Neuronal stem cell (in vitro differentiated cells): ENCODE data around the gene RASSF3.
A peak's percentile ranks its signal among the peaks of the same experiment; 100 is the strongest.

Experiments
- DNase-seq: peaks from one replicate; pipeline ENCODE4 v3.0.0-alpha.2; 2013; ENCODE audit warnings: low spot score
- H2AFZ ChIP-seq: one replicate; pipeline ENCODE4 v1.6.1; 2013; ENCODE audit warnings: mild to moderate bottlenecking, low read length, inconsistent platforms
- H2AK5ac ChIP-seq: 2 replicates; pipeline ENCODE4 v1.6.1; 2013; ENCODE audit warnings: low read depth, mild to moderate bottlenecking, inconsistent platforms, low read length, moderate library complexity, mixed read lengths
- H2BK120ac ChIP-seq: 2 replicates; pipeline ENCODE4 v1.6.1; 2013; ENCODE audit warnings: low read depth, mild to moderate bottlenecking, inconsistent platforms, low read length, moderate library complexity, mixed read lengths
- H2BK12ac ChIP-seq: one replicate; pipeline ENCODE4 v1.6.1; 2013; ENCODE audit warnings: low read length, inconsistent platforms
- H2BK15ac ChIP-seq: 2 replicates; pipeline ENCODE4 v1.6.1; 2013; ENCODE audit warnings: mild to moderate bottlenecking, low read length, inconsistent platforms, mixed read lengths
- H2BK5ac ChIP-seq: one replicate; pipeline ENCODE4 v1.6.1; 2013; ENCODE audit warnings: inconsistent platforms, mild to moderate bottlenecking, low read length, moderate library complexity
- H3K14ac ChIP-seq: one replicate; pipeline ENCODE4 v1.6.1; 2013; ENCODE audit warnings: low read length, inconsistent platforms
- H3K18ac ChIP-seq: 2 replicates; pipeline ENCODE4 v1.6.1; 2013; ENCODE audit warnings: low read length, inconsistent platforms
- H3K23ac ChIP-seq: 2 replicates; pipeline ENCODE4 v1.6.1; 2013; ENCODE audit warnings: low read depth, mild to moderate bottlenecking, mixed read lengths, low read length, inconsistent platforms; ENCODE audit not compliant: poor library complexity
- H3K27ac ChIP-seq: replicated peaks from 3 replicates; pipeline ENCODE4 v1.5.1; 2013; ENCODE audit warnings: low read length, inconsistent platforms
- H3K27me3 ChIP-seq, 3 experiments: 2 replicates each; pipeline ENCODE4 v1.6.1; 2013; ENCODE audit warnings: low read length in 3 of 3, mild to moderate bottlenecking in 2 of 3, inconsistent platforms in 1 of 3, low read depth in 1 of 3, mixed read lengths in 1 of 3, moderate library complexity in 1 of 3; ENCODE audit not compliant: control insufficient read depth in 3 of 3, insufficient read depth in 3 of 3
- H3K36me3 ChIP-seq, 2 donors: replicated peaks in 1 of 2; 2 replicates each; pipeline ENCODE4 v1.6.1; 2013; ENCODE audit warnings: low read length in 2 of 2; ENCODE audit not compliant: control insufficient read depth in 2 of 2, insufficient read depth in 2 of 2
- H3K4ac ChIP-seq: 2 replicates; pipeline ENCODE4 v1.6.1; 2013; ENCODE audit warnings: inconsistent platforms, mild to moderate bottlenecking, low read length, moderate library complexity
- H3K4me1 ChIP-seq, 2 donors: 1 replicate in 1 of 2; 2 replicates in 1 of 2; pipeline ENCODE4 v1.6.1; 2013; ENCODE audit warnings: low read length in 2 of 2, low read depth in 1 of 2; ENCODE audit not compliant: control insufficient read depth in 2 of 2, insufficient read depth in 1 of 2
- H3K4me2 ChIP-seq: one replicate; pipeline ENCODE4 v1.6.1; 2013; ENCODE audit warnings: mild to moderate bottlenecking, low read length, inconsistent platforms; ENCODE audit not compliant: insufficient read depth, poor library complexity, severe bottlenecking
- H3K4me3 ChIP-seq, 2 donors: 2 replicates each; pipeline ENCODE4 v1.5.1; 2013; ENCODE audit warnings: low read length in 2 of 2, mild to moderate bottlenecking in 2 of 2, inconsistent platforms in 1 of 2, moderate library complexity in 1 of 2
- H3K79me1 ChIP-seq: one replicate; pipeline ENCODE4 v1.6.1; 2013; ENCODE audit warnings: low read depth, mild to moderate bottlenecking, inconsistent platforms, low read length, moderate library complexity
- H3K9ac ChIP-seq: one replicate; pipeline ENCODE4 v1.6.1; 2013; ENCODE audit warnings: mild to moderate bottlenecking, low read depth, low read length, inconsistent platforms; ENCODE audit not compliant: poor library complexity
- H3K9me3 ChIP-seq, 2 donors: replicated peaks in 1 of 2; 2 replicates each; pipeline versions ENCODE3 to v1.6.1; 2013; ENCODE audit warnings: low read length in 2 of 2, mild to moderate bottlenecking in 2 of 2, inconsistent platforms in 1 of 2, low read depth in 1 of 2, mixed read lengths in 1 of 2, moderate library complexity in 1 of 2; ENCODE audit not compliant: control insufficient read depth in 2 of 2, insufficient read depth in 1 of 2
- H4K8ac ChIP-seq: one replicate; pipeline ENCODE4 v1.6.1; 2013; ENCODE audit warnings: low read depth, mild to moderate bottlenecking, inconsistent platforms, low read length, moderate library complexity
- H4K91ac ChIP-seq: one replicate; pipeline ENCODE4 v1.6.1; 2013; ENCODE audit warnings: low read length, low read depth, mild to moderate bottlenecking, inconsistent platforms; ENCODE audit not compliant: poor library complexity
- WGBS, 2 donors: extraction: QIAGEN DNeasy Blood & Tissue Kit; methylation state at CpG; one replicate each; pipeline ENCODE4 v1.1.7; 2013; ENCODE audit warnings: missing lambda C conversion rate in 2 of 2, mixed read lengths in 1 of 2; ENCODE audit not compliant: insufficient read length in 2 of 2, insufficient replicate concordance in 1 of 2; ENCODE audit errors: extremely low coverage in 2 of 2; 5-methylcytosine and 5-hydroxymethylcytosine counted together

RASSF3 gene

DNA sequence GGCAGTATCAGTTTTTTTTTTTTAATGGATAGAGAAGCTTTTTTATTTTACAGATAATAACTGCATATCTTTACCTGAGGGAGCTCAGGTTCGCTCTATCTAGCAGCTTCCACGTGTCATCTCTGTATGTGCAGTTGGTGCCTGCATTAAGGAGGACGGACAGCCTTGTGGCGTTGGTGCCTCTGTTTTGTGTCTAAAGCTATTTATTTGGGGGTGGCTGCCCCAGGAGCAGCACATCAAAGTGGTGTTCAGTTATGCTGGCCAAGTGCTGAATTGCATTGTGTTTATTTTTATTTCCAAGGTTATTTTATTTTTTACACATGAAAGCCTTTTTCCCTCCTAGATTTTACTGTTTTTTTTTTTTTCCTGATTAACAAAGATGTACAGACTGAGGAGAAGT is 59.7 kb downstream of the RASSF3 start:
- Histone ChIP-seq H3K9me3 (no peaks in the 10 kb centered on the region), H3K23ac (no peak overlapping the region), H3K4me3 (no peak overlapping the region), H2AFZ (no peak overlapping the region), H3K27ac (no peak overlapping the region), H4K8ac (no peak overlapping the region), H3K18ac (no peak overlapping the region), H2BK120ac (no peak overlapping the region), H3K14ac (no peak overlapping the region), H3K9ac (no peak overlapping the region), H3K79me1 (peaks cover 6% of the 10 kb centered on the region), H2BK12ac (no peak overlapping the region), H3K36me3 (no peaks in the 10 kb centered on the region), H2BK15ac (no peak overlapping the region), H3K27me3 (no peaks in the 10 kb centered on the region), H3K4ac (no peak overlapping the region), H2AK5ac (no peak overlapping the region), H3K4me1 (peaks cover 12 to 22% of the 10 kb centered on the region in 2 donors), H4K91ac (no peak overlapping the region), H3K4me2 (no peak overlapping the region), H2BK5ac (no peak overlapping the region)
- DNase-seq = no peak
- WGBS, 2 donors = no CpG with 5 or more reads among the region's 4 CpGs

- Histone ChIP-seq H3K9me3 (no peaks in the 10 kb centered on the region), H4K91ac (no peak overlapping the region), H2BK12ac (no peak overlapping the region), H2AFZ (no peak overlapping the region), H2AK5ac (no peak overlapping the region), H3K79me1 (peaks cover 6% of the 10 kb centered on the region), H3K36me3 (no peaks in the 10 kb centered on the region), H3K9ac (no peak overlapping the region), H3K4ac (no peak overlapping the region), H3K27ac (no peak overlapping the region), H3K27me3 (no peaks in the 10 kb centered on the region), H4K8ac (no peak overlapping the region), H2BK15ac (no peak overlapping the region), H2BK120ac (no peak overlapping the region), H3K4me2 (no peak overlapping the region), H3K4me3 (no peak overlapping the region), H3K14ac (no peak overlapping the region), H2BK5ac (no peak overlapping the region), H3K23ac (no peak overlapping the region), H3K18ac (peak overlapping the region; percentile 7), H3K4me1 (peaks cover 12 to 25% of the 10 kb centered on the region in 2 donors)
- DNase-seq = no peak
- WGBS, 2 donors = no CpG with 5 or more reads among the region's 8 CpGs
Measured at GRCh38 chr12:64670919-64671639, 60.8 kb downstream of the RASSF3 start.

GRCh38 chr12:64671681-64672080 is 61.4 kb downstream of the RASSF3 start:
- Histone ChIP-seq H3K79me1 (peaks cover 6% of the 10 kb centered on the region), H2BK5ac (no peak overlapping the region), H3K18ac (no peak overlapping the region), H3K23ac (no peak overlapping the region), H3K9me3 (no peaks in the 10 kb centered on the region), H4K91ac (no peak overlapping the region), H3K9ac (no peak overlapping the region), H3K36me3 (no peaks in the 10 kb centered on the region), H3K14ac (no peak overlapping the region), H3K4me2 (no peak overlapping the region), H2AFZ (no peak overlapping the region), H3K27me3 (no peaks in the 10 kb centered on the region), H2AK5ac (no peak overlapping the region), H2BK12ac (no peak overlapping the region), H3K4me1 (peaks cover 12 to 25% of the 10 kb centered on the region in 2 donors), H3K4ac (no peak overlapping the region), H3K4me3 (no peak overlapping the region), H2BK120ac (no peak overlapping the region), H2BK15ac (no peak overlapping the region), H3K27ac (no peak overlapping the region), H4K8ac (no peak overlapping the region)
- no CpG with 5 or more reads among the region's 4 CpGs for WGBS, 2 donors
- no peak for DNase-seq

GRCh38 chr12:64672925-64673409 is 62.7 kb downstream of the RASSF3 start:
- Histone ChIP-seq H3K9me3 (no peaks in the 10 kb centered on the region), H3K4me3 (no peak overlapping the region), H2BK12ac (no peak overlapping the region), H2AK5ac (no peak overlapping the region), H3K27me3 (no peaks in the 10 kb centered on the region), H2BK120ac (no peak overlapping the region), H2BK15ac (no peak overlapping the region), H4K8ac (no peak overlapping the region), H3K79me1 (peaks cover 6% of the 10 kb centered on the region), H3K9ac (no peak overlapping the region), H3K27ac (no peak overlapping the region), H3K18ac (no peak overlapping the region), H4K91ac (no peak overlapping the region), H3K4ac (no peak overlapping the region), H3K36me3 (no peaks in the 10 kb centered on the region), H3K4me1 (peaks cover 12 to 25% of the 10 kb centered on the region in 2 donors), H2AFZ (no peak overlapping the region), H3K23ac (no peak overlapping the region), H2BK5ac (no peak overlapping the region), H3K4me2 (no peak overlapping the region), H3K14ac (no peak overlapping the region)
- no CpG with 5 or more reads among the region's 8 CpGs for WGBS, 2 donors
- DNase-seq = no peak
